Measurements from ENCODE around the gene CRELD2. TPM values are rescaled to one million over a fixed set of nuclear protein-coding genes. Genes with fewer than 3 reads are reported as not detected.

Gene CRELD2, protein sequence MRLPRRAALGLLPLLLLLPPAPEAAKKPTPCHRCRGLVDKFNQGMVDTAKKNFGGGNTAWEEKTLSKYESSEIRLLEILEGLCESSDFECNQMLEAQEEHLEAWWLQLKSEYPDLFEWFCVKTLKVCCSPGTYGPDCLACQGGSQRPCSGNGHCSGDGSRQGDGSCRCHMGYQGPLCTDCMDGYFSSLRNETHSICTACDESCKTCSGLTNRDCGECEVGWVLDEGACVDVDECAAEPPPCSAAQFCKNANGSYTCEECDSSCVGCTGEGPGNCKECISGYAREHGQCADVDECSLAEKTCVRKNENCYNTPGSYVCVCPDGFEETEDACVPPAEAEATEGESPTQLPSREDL
- 10 to 100 TPM; 15.2 to 16.4 TPM for total RNA-seq

GRCh38 chr22:49917974-49918910 lies at the start of gene CRELD2, which contains the start of gene ALG12:
TSS of gene CRELD2 (plus strand) at chr22:49918634. CDS start at chr22:49918770, 136 bp downstream.
TSS of gene ALG12 (minus strand) at chr22:49918438. CDS start at chr22:49913765, 4,673 bp downstream.
- ChIA-PET POLR2A (interaction anchor here (0.6 to 2.1 kb wide), 3 partner anchors 44 to 579 kb away, joined by 3 to 6 read pairs (median 3); no protein-coding TSS in a partner anchor), CTCF (interaction anchor here (0.6 to 4.1 kb wide), 3 partner anchors 12 to 269 kb away, joined by 3 to 11 read pairs (median 3); no protein-coding TSS in a partner anchor)
- intact Hi-C loops (cut with DNase I, micrococcal nuclease), result loop anchor here (1.0 to 5.0 kb wide), 12 partner anchors 18 to 326 kb away; partner anchors contain the start of genes BRD1 (in 2 of the 2), ZBED4 (in 2 of the 2) and PIM3 (in 1 of the 2)
- H3K4me3 Mint-ChIP-seq, result peak within 1 kb of the TSS; percentile 79
- H3K36me3 Mint-ChIP-seq (ENCODE audit: low read depth), result peaks cover 5% of the 10 kb centered on the region
- H3K27me3 Mint-ChIP-seq, result no peaks in the 10 kb centered on the region
- peaks cover 18% of the 10 kb centered on the region for H3K4me1 Mint-ChIP-seq
- ATAC-seq (peak; percentile 99), DNase-seq (peak; percentile 99)
- no peaks in the 10 kb centered on the region for H3K9me3 Mint-ChIP-seq (ENCODE audit: low read depth)
- H3K27ac Mint-ChIP-seq, result peak within 1 kb of the TSS; percentile 63

DNA sequence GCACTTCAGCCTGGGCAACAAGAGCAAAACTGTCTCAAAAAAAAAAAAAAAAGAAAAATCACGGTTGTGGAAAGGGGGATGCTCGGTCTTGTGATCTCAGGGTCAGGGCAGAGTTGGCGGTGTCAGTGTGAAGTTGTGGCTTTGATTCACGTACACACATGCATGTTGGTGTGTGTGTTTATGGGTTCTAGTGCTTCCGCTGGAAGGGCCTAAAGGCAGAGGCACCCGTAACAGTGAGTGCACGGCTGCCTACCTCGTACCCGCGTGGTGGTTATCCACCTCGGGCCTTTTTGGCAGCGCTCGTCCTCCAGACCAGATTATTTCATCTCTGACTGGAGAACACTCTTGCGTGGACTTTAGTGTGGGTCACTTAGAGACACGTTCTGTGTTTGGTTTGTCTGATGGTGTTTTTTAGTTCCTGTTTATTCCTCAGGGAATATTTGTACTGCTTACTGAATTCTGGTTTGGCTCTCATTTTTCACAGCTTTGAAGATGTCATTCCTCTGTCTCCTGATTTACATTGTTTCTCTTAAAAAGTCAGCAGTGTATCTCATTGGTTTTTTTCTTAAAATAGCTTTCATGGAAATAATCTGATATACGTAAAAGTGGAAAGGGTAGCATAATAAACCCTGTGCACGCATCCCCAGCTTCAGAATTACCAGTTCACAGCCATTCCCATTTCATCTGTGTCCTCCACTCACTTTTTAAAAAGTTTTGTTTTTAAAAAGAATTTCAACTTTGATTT lies 49.2 kb upstream of the CRELD2 start:
- ChIA-PET POLR2A (no interaction called here), CTCF (interaction anchor here (1.9 kb wide), 1 partner anchor 12 kb away, joined by 5 read pairs; no protein-coding TSS in a partner anchor)
- no peak for DNase-seq
- intact Hi-C loops (cut with DNase I, micrococcal nuclease), result loop anchor here (5.0 kb wide), 1 partner anchor 42 kb away; the partner anchor contains the start of gene BRD1 (in 2 of the 2)
- Mint-ChIP-seq H3K9me3 (ENCODE audit: low read depth) (peaks cover 30% of the 10 kb centered on the region), H3K4me3 (no peak overlapping the region), H3K4me1 (peaks cover 49% of the 10 kb centered on the region), H3K36me3 (ENCODE audit: low read depth) (peaks cover 59% of the 10 kb centered on the region), H3K27me3 (no peaks in the 10 kb centered on the region), H3K27ac (no peak overlapping the region)
- ATAC-seq, result no peak

DNA sequence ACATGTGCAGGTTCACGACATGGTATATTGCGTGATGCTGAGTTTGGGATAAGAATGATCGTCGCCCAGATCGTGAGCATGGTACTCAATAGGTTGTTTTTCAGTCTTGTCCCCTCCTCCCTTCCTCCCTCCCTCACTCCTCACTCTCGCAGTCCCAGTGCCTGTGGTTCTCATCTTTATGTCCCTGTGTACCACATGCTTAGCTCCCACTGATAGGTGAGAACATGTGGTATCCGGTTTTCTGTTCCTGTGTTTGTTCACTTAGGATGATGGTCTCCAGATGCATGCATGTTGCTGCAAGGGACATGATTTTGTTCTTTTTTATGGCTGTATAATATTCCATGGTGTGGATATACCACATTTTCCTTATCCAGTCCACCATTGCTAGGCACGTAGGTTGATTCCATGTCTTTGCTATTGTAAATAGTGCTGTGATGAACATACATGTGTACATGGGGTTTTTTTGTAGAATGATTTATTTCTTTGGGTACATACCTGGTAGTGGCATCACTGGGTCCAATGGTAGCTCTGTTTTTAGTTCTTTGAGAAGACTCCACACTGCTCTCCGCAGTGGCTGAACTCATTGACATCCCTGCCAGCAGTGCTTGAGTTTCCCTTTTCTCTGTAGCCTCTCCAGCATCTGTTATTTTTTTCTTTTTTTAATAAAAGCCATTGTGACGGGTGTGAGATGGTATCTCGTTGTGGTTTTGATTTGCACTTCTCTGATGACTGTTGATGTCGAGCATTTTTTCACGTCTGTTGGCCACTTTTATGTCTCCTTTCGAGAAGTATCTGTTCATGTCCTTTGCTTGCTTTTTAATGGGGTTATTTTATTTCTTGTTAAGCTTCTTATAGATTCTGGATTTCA lies 48.4 kb upstream of the CRELD2 start:
- H3K27ac Mint-ChIP-seq, result peak overlapping the region; percentile 63
- no peaks in the 10 kb centered on the region for H3K27me3 Mint-ChIP-seq
- intact Hi-C loops (cut with DNase I, micrococcal nuclease), result loop anchor here (5.0 kb wide), 1 partner anchor 43 kb away; the partner anchor contains the start of gene BRD1 (in 2 of the 2)
- DNase-seq (no peak), ATAC-seq (peak; percentile 65)
- peaks cover 50% of the 10 kb centered on the region for H3K4me1 Mint-ChIP-seq
- CTCF ChIA-PET, result no interaction called here
- H3K4me3 Mint-ChIP-seq, result peak overlapping the region; percentile 16
- H3K9me3 Mint-ChIP-seq (ENCODE audit: low read depth), result peaks cover 30% of the 10 kb centered on the region
- peaks cover 64% of the 10 kb centered on the region for H3K36me3 Mint-ChIP-seq (ENCODE audit: low read depth)
- POLR2A ChIA-PET, result interaction anchor here (0.7 kb wide), 1 partner anchor 33 kb away, joined by 3 read pairs; no protein-coding TSS in a partner anchor

- DNase-seq (no peak), ATAC-seq (no peak)
- H3K4me1 Mint-ChIP-seq, result peaks cover 50% of the 10 kb centered on the region
- H3K27ac Mint-ChIP-seq, result no peak overlapping the region
- H3K27me3 Mint-ChIP-seq, result no peaks in the 10 kb centered on the region
- intact Hi-C loops (cut with DNase I, micrococcal nuclease), result no loop called here
- CTCF ChIA-PET, result interaction anchor here (0.8 to 1.3 kb wide), 3 partner anchors 10 to 21 kb away, joined by 3 to 4 read pairs (median 3); no protein-coding TSS in a partner anchor
- POLR2A ChIA-PET, result no interaction called here
- H3K9me3 Mint-ChIP-seq (ENCODE audit: low read depth), result peaks cover 22% of the 10 kb centered on the region
- peaks cover 54% of the 10 kb centered on the region for H3K36me3 Mint-ChIP-seq (ENCODE audit: low read depth)
- H3K4me3 Mint-ChIP-seq, result no peak overlapping the region
Measured at GRCh38 chr22:49871482-49871881, 47.0 kb upstream of the CRELD2 start.

DNA sequence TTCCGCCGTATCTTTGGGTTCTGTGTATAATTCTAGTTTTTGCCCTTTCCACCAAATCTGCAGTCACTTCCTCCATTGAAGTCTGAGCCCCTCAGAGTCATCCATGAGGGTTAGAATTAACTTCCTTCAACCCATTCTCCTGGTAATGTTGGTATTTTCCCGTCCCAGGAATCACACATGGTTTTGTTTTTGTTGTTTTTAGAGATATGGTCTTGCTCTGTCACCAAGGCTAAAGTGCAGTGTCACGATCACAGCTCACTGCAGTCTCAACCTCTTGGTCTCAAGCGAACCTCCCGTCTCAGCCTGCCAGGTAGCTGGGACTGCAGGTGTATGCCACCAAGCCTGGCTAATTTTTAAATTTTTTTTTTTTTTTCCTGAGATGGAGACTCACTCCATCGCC lies 46.1 kb upstream of the CRELD2 start:
- POLR2A ChIA-PET, result interaction anchor here (0.6 kb wide), 1 partner anchor 221 kb away, joined by 3 read pairs; no protein-coding TSS in a partner anchor
- CTCF ChIA-PET, result interaction anchor here (0.6 to 1.3 kb wide), 3 partner anchors 9 to 445 kb away, joined by 3 to 4 read pairs (median 3); no protein-coding TSS in a partner anchor
- H3K36me3 Mint-ChIP-seq (ENCODE audit: low read depth), result peaks cover 49% of the 10 kb centered on the region
- peaks cover 13% of the 10 kb centered on the region for H3K9me3 Mint-ChIP-seq (ENCODE audit: low read depth)
- peaks cover 44% of the 10 kb centered on the region for H3K4me1 Mint-ChIP-seq
- intact Hi-C loops (cut with DNase I, micrococcal nuclease), result no loop called here
- H3K4me3 Mint-ChIP-seq, result no peak overlapping the region
- ATAC-seq (no peak), DNase-seq (no peak)
- H3K27me3 Mint-ChIP-seq, result no peaks in the 10 kb centered on the region
- H3K27ac Mint-ChIP-seq, result no peak overlapping the region

DNA sequence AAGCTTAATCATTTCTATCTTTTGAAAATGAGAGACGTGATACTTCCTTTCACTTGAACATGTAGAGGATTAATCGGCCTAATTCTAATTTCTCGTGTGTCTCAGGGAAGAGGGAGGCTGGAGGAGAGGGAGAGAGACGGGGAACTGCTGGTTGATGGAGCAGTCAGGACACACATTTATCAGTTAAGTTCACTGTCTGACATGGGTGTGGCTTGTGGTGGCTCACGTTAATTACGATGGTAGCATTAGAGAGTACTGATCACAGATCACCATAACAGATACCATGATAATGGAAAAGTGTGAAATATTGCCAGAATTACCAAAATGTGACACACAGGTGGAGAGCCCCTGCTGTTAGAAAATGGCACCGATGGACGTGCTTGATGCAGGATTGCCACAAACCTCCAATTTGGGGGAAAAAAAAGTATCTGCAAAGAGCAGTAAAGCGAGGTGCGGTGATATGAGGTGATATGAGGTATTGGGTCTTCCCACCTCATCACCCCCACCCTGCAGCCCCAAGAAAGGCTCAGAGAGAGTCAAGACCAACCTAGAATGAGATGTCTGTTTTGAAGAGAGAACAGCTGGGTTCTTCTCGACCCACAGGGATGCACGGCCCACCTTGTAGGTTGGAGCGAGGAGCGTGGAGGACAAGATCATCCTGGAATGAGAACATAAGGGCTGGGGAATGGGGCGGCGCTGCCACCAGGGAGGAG lies 45.0 kb upstream of the CRELD2 start:
- peaks cover 35% of the 10 kb centered on the region for H3K4me1 Mint-ChIP-seq
- intact Hi-C loops (cut with DNase I, micrococcal nuclease), result no loop called here
- no peak for ATAC-seq
- H3K27me3 Mint-ChIP-seq, result no peaks in the 10 kb centered on the region
- ChIA-PET CTCF (interaction anchor here (0.6 kb wide), 1 partner anchor 446 kb away, joined by 3 read pairs; no protein-coding TSS in a partner anchor), POLR2A (interaction anchor here (0.9 kb wide), 1 partner anchor 11 kb away, joined by 5 read pairs; no protein-coding TSS in a partner anchor)
- no peak overlapping the region for H3K4me3 Mint-ChIP-seq
- DNase-seq, result no peak
- H3K36me3 Mint-ChIP-seq (ENCODE audit: low read depth), result peaks cover 46% of the 10 kb centered on the region
- peaks cover 13% of the 10 kb centered on the region for H3K9me3 Mint-ChIP-seq (ENCODE audit: low read depth)
- H3K27ac Mint-ChIP-seq, result no peak overlapping the region

DNA sequence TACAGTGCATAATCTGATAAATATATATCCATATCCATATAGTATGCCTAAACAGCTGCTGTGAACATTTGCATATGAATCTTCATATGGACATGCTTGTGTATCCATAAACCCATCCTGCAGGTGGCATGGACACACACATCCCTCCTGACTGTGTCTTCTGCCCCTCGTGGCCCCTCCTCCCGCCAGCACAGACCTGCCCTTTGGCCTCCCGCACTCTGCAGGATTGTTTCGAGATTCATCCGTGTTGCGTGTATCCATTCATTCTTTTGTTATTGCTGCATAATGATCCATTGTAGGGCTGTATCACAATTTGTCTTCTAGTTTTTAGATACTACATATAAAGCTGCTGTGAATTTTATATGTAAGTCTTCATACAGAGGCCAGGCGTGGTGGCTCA lies 40.8 kb upstream of the CRELD2 start:
- no peaks in the 10 kb centered on the region for H3K27me3 Mint-ChIP-seq
- ChIA-PET CTCF (interaction anchor here (0.7 kb wide), 1 partner anchor 10 kb away, joined by 3 read pairs; no protein-coding TSS in a partner anchor), POLR2A (no interaction called here)
- H3K36me3 Mint-ChIP-seq (ENCODE audit: low read depth), result peaks cover 28% of the 10 kb centered on the region
- DNase-seq (no peak), ATAC-seq (no peak)
- no peak overlapping the region for H3K27ac Mint-ChIP-seq
- H3K4me3 Mint-ChIP-seq, result no peak overlapping the region
- H3K4me1 Mint-ChIP-seq, result peaks cover 36% of the 10 kb centered on the region
- no peaks in the 10 kb centered on the region for H3K9me3 Mint-ChIP-seq (ENCODE audit: low read depth)
- intact Hi-C loops (cut with DNase I, micrococcal nuclease), result no loop called here

DNA sequence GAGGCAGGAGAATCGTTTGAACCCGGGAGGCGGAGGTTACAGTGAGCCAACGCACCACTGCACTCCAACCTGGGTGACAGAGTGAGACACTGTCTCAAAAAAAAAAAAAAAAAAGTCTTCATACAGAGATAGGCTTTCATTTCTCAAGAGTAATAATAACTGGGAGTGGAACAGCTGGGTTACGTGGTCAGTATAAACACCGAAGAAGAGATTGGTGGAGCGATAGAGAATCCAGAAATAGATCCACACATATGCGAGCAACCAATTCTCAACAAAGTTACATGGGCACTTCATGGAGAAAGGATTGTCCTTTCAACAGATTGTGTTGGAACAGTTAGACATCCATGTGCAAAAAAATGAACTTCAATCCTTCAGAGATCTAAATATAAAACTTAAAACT lies 40.2 kb upstream of the CRELD2 start:
- H3K4me1 Mint-ChIP-seq, result peaks cover 35% of the 10 kb centered on the region
- ChIA-PET POLR2A (no interaction called here), CTCF (no interaction called here)
- H3K9me3 Mint-ChIP-seq (ENCODE audit: low read depth), result no peaks in the 10 kb centered on the region
- H3K27me3 Mint-ChIP-seq, result no peaks in the 10 kb centered on the region
- no peak overlapping the region for H3K27ac Mint-ChIP-seq
- no peak for DNase-seq
- peaks cover 30% of the 10 kb centered on the region for H3K36me3 Mint-ChIP-seq (ENCODE audit: low read depth)
- no peak overlapping the region for H3K4me3 Mint-ChIP-seq
- ATAC-seq, result no peak
- intact Hi-C loops (cut with DNase I, micrococcal nuclease), result no loop called here

DNA sequence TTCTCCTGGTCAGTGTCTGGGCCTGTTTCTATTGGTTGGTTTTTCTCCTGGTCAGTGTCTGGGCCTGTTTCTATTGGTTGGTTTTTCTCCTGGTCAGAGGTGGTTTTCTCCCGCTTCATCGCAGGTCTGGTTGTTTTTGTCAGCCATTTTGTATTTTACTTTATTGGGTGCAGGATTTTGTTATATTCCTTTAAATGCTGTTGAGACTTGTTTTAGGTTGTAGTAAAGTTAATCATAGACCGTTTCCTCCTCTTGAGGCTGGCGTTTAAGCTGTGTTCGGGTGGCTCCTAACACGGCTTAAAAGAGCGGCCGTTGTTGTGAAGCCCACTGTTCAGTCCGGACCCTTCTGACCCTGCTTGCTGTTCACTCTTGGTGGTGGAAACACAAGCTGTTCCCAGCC lies 38.6 kb upstream of the CRELD2 start:
- intact Hi-C loops (cut with DNase I, micrococcal nuclease), result no loop called here
- Mint-ChIP-seq H3K36me3 (ENCODE audit: low read depth) (peaks cover 37% of the 10 kb centered on the region), H3K9me3 (ENCODE audit: low read depth) (no peaks in the 10 kb centered on the region), H3K4me1 (peaks cover 30% of the 10 kb centered on the region), H3K27me3 (no peaks in the 10 kb centered on the region), H3K4me3 (peak overlapping the region; percentile 7), H3K27ac (peak overlapping the region; percentile 39)
- POLR2A ChIA-PET, result no interaction called here
- ATAC-seq, result no peak
- no peak for DNase-seq
- CTCF ChIA-PET, result interaction anchor here (1.2 kb wide), 1 partner anchor 20 kb away, joined by 3 read pairs; no protein-coding TSS in a partner anchor

Data from activated CD4-positive, alpha-beta T cell treated with anti-CD3 and anti-CD28 coated beads for 36 hours (primary cell).